ENCODE results near the gene SHOC2. TPM values are rescaled to one million over a fixed set of nuclear protein-coding genes. Genes with fewer than 3 reads are reported as not detected.
A peak's percentile ranks its signal among the peaks of the same experiment; 100 is the strongest.

Gene SHOC2
- total and polyA plus RNA-seq, 2 of the 4 experiments (the other 2 are of a cell fraction), result 13.4 to 47.5 TPM

GRCh38 chr10:110872984-110873923, 46.1 kb upstream of the SHOC2 start:
- no CpG with 5 or more reads among the region's 16 CpGs for WGBS, 2 experiments (ENCODE audit: extremely low coverage in 2 of 2, insufficient read length in 1 of 2)
- H2AFZ ChIP-seq (replicated peaks; ENCODE audit: low read length, poor library complexity), result peak overlapping the region; percentile 95
- peaks cover 9% of the 10 kb centered on the region for H3K9me1 ChIP-seq (ENCODE audit: insufficient read depth, low read length)
- H3K23ac ChIP-seq (ENCODE audit: low read depth, low read length), result no peak overlapping the region
- peak overlapping the region; percentile 51 for H2BK5ac ChIP-seq (ENCODE audit: low read depth, low read length, poor library complexity, severe bottlenecking)
- peak overlapping the region; percentile 55 for H3K27ac ChIP-seq (ENCODE audit: insufficient read depth, low read length)
- peaks cover 0 to 14% of the 10 kb centered on the region in 2 experiments; a peak in 2 of 4 replicates for H3K79me1 ChIP-seq (ENCODE audit: low read depth in 1 of 2, low read length in 2 of 2)
- H3K14ac ChIP-seq (replicated peaks; ENCODE audit: low read depth, low read length), result no peak overlapping the region
- peaks cover 4% of the 10 kb centered on the region; the same call in 1 of the 2 replicates for H3K4me1 ChIP-seq (ENCODE audit: control insufficient read depth, insufficient read depth, low read length)
- peak overlapping the region; percentile 41; the same call in 1 of the 2 replicates for H3K56ac ChIP-seq (ENCODE audit: extremely low read depth, insufficient read depth, low read length)
- POLR2A ChIA-PET (ENCODE audit: unreplicated experiment), result no interaction called here
- BruUV-seq (replicated peaks), result TSS peak; percentile 24
- intact Hi-C loops (cut with micrococcal nuclease), result loop anchor here (1.0 to 5.0 kb wide), 4 partner anchors 70 to 261 kb away; no protein-coding TSS in a partner anchor
- in situ Hi-C loops (cut with MboI; ENCODE audit: low sequenced_read_pairs), result no loop called here
- H2AK9ac ChIP-seq (replicated peaks; ENCODE audit: low read depth, low read length, poor library complexity), result no peak overlapping the region
- peaks cover 2% of the 10 kb centered on the region for H3K36me3 ChIP-seq (ENCODE audit: control insufficient read depth, insufficient read depth, low read length)
- peak overlapping the region; percentile 28; the same call in 1 of the 2 replicates for H3K4ac ChIP-seq (ENCODE audit: low read depth, low read length)
- CTCF ChIA-PET, result no interaction called here
- dilution Hi-C loops (cut with HindIII; ENCODE audit: low sequenced_read_pairs, unreplicated experiment), result no loop called here
- no peaks in the 10 kb centered on the region for H3K27me3 ChIP-seq (ENCODE audit: control insufficient read depth, insufficient read depth, low read length)
- peak overlapping the region; percentile 54 for H3K4me3 ChIP-seq (ENCODE audit: insufficient read depth, low read depth, low read length)
- H4K20me1 ChIP-seq (ENCODE audit: insufficient read depth, low read length), result no peaks in the 10 kb centered on the region; the same call in 1 of the 2 replicates
- no peaks in the 10 kb centered on the region for H3K9me3 ChIP-seq (ENCODE audit: control insufficient read depth, insufficient read depth, low read length)
- H4K8ac ChIP-seq (ENCODE audit: low read depth in 2 of 2, low read length in 2 of 2), result peak overlapping the region in 1 of 2 experiments; percentile 10; a peak in 2 of 4 replicates
- H3K18ac ChIP-seq (ENCODE audit: low read depth, low read length), result peak overlapping the region; percentile 19; the same call in 1 of the 2 replicates
- 0 out of 2 replicates have a peak overlapping the region, but pooled peaks have one; percentile 6 for H4K91ac ChIP-seq (ENCODE audit: insufficient read depth, low read depth, low read length)
- no peak overlapping the region for H2BK20ac ChIP-seq (ENCODE audit: low read depth, low read length)
- no peak overlapping the region; the same call in 1 of the 2 replicates for H4K5ac ChIP-seq (ENCODE audit: low read depth, low read length)
- no peak for TF ChIP-seq MXI1 (IDR thresholded peaks at IDR 0.05; ENCODE audit: borderline replicate concordance, low read depth, low read length)
- TF ChIP-seq CTCF (conservative IDR thresholded peaks at IDR 0.05; ENCODE audit: low read depth, low read length), result no peak
- no peak; the same call in 1 of the 2 replicates for TF ChIP-seq CHD1 (IDR thresholded peaks at IDR 0.05; ENCODE audit: low read depth, low read length)
- TF ChIP-seq CEBPB (IDR thresholded peaks at IDR 0.05; ENCODE audit: low read depth, low read length), result no peak
- no peak for TF ChIP-seq RAD21 (IDR thresholded peaks at IDR 0.05; ENCODE audit: low read length)
- TF ChIP-seq MAZ (IDR thresholded peaks at IDR 0.05; ENCODE audit: borderline replicate concordance, low read depth, low read length), result no peak
- TF ChIP-seq RFX5 (IDR thresholded peaks at IDR 0.05; ENCODE audit: low read depth, low read length), result no peak
- TF ChIP-seq MAFK (IDR thresholded peaks at IDR 0.05; ENCODE audit: low read depth, low read length), result no peak
- TF ChIP-seq SMC3 (IDR thresholded peaks at IDR 0.05; ENCODE audit: low read depth, low read length), result no peak
- no peak for TF ChIP-seq FOS (IDR thresholded peaks at IDR 0.05; ENCODE audit: low read depth, low read length)
- TF ChIP-seq USF2 (IDR thresholded peaks at IDR 0.05; ENCODE audit: low read depth, low read length), result no peak
- no peak for TF ChIP-seq RCOR1 (IDR thresholded peaks at IDR 0.05; ENCODE audit: insufficient replicate concordance, low read length)
- TF ChIP-seq NFE2L2 (IDR thresholded peaks at IDR 0.05; ENCODE audit: low read depth, low read length), result no peak
- TF ChIP-seq BHLHE40 (IDR thresholded peaks at IDR 0.05; ENCODE audit: low read depth, low read length), result no peak
- H3K4me2 ChIP-seq (ENCODE audit: low read depth, low read length), result peak overlapping the region; percentile 91
- peak overlapping the region; percentile 90 for H3K9ac ChIP-seq (ENCODE audit: low read depth, low read length)
- DNase-seq (no peak), ATAC-seq (ENCODE audit: low read depth) (no peak)
- H2BK120ac ChIP-seq (ENCODE audit: low read depth, low read length), result no peak overlapping the region
- no peak overlapping the region; the same call in 2 of the 3 replicates for H2BK15ac ChIP-seq (ENCODE audit: low read depth, low read length)
- no peak overlapping the region for H2AK5ac ChIP-seq (ENCODE audit: low read depth, low read length)

Measured in IMR-90 (cell line).